ENCODE data around the gene RPS15. TPM values are rescaled to one million over a fixed set of nuclear protein-coding genes. Genes with fewer than 3 reads are reported as not detected.

The RPS15 gene
- total RNA-seq, 1 donor from 2014 or later: 1,175 TPM

DNA sequence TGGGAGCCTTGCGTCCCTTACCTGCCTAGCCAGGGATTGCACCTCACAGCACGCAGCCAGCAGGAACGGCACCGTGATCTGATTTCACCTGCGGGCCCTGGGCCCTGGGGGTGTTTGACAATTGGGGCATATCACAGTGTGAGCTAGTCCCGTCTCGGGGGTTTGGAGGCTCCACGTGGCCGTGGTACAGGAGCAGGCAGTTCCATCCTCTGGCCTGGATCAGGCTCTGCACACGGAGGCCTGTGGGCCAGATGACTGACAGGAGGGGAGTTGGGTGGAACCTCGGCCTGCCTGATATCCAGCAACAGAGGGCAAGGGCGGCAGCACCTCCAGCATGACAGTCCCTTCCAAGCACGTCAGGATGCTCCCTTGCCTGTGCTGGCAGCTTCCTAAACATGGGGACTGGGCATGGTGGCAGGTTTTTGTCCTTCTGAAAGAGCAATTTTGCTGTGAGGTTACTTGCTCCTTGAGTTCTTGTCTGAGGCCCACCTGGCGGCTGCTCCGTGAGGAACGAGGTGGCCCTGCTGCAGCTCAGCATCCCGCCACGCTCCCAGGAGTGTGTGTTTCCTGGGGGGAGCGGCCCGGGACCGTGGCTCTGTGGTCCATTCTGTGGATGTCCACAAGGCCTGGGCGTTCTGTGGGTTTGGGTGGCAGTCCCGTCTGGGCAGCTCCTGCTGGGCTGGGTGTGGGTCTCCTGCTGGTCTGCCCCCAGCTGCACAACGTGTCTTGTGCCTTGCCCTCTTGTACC, 6.3 kb upstream of the RPS15 start:
- H3K27ac Mint-ChIP-seq (ENCODE audit: unreplicated experiment): no peak overlapping the region
- peaks cover 7% of the 10 kb centered on the region for H3K27me3 Mint-ChIP-seq (ENCODE audit: unreplicated experiment)
- TF ChIP-seq CTCF (IDR thresholded peaks at IDR 0.05; ENCODE audit: unreplicated experiment): no peak
- peaks cover 12% of the 10 kb centered on the region for H3K36me3 Mint-ChIP-seq (ENCODE audit: low read depth, unreplicated experiment)
- no peaks in the 10 kb centered on the region for H3K4me1 Mint-ChIP-seq (ENCODE audit: unreplicated experiment)
- DNase-seq (ENCODE audit: low spot score): no peak
- no peaks in the 10 kb centered on the region for H3K9me3 Mint-ChIP-seq (ENCODE audit: unreplicated experiment)
- peak overlapping the region; percentile 76 for H3K4me3 Mint-ChIP-seq (ENCODE audit: unreplicated experiment)

- no peak overlapping the region for H3K4me3 Mint-ChIP-seq (ENCODE audit: unreplicated experiment)
- H3K36me3 Mint-ChIP-seq (ENCODE audit: low read depth, unreplicated experiment): peaks cover 12% of the 10 kb centered on the region
- DNase-seq (ENCODE audit: low spot score): no peak
- no peak for TF ChIP-seq CTCF (IDR thresholded peaks at IDR 0.05; ENCODE audit: unreplicated experiment)
- H3K9me3 Mint-ChIP-seq (ENCODE audit: unreplicated experiment): no peaks in the 10 kb centered on the region
- H3K4me1 Mint-ChIP-seq (ENCODE audit: unreplicated experiment): no peaks in the 10 kb centered on the region
- H3K27me3 Mint-ChIP-seq (ENCODE audit: unreplicated experiment): peaks cover 7% of the 10 kb centered on the region
- H3K27ac Mint-ChIP-seq (ENCODE audit: unreplicated experiment): no peak overlapping the region
Observed at GRCh38 chr19:1432507-1432887, 5.7 kb upstream of the RPS15 start.

GRCh38 chr19:1433119-1434039, 4.8 kb upstream of the RPS15 start:
- Mint-ChIP-seq H3K27me3 (ENCODE audit: unreplicated experiment) (peaks cover 7% of the 10 kb centered on the region), H3K27ac (ENCODE audit: unreplicated experiment) (no peak overlapping the region), H3K36me3 (ENCODE audit: low read depth, unreplicated experiment) (peaks cover 12% of the 10 kb centered on the region), H3K9me3 (ENCODE audit: unreplicated experiment) (no peaks in the 10 kb centered on the region), H3K4me3 (ENCODE audit: unreplicated experiment) (no peak overlapping the region), H3K4me1 (ENCODE audit: unreplicated experiment) (no peaks in the 10 kb centered on the region)
- DNase-seq (ENCODE audit: low spot score): no peak
- TF ChIP-seq CTCF (IDR thresholded peaks at IDR 0.05; ENCODE audit: unreplicated experiment): no peak

- no peaks in the 10 kb centered on the region for H3K4me1 Mint-ChIP-seq (ENCODE audit: unreplicated experiment)
- no peaks in the 10 kb centered on the region for H3K9me3 Mint-ChIP-seq (ENCODE audit: unreplicated experiment)
- peaks cover 7% of the 10 kb centered on the region for H3K27me3 Mint-ChIP-seq (ENCODE audit: unreplicated experiment)
- DNase-seq (ENCODE audit: low spot score): no peak
- H3K4me3 Mint-ChIP-seq (ENCODE audit: unreplicated experiment): no peak overlapping the region
- peaks cover 12% of the 10 kb centered on the region for H3K36me3 Mint-ChIP-seq (ENCODE audit: low read depth, unreplicated experiment)
- H3K27ac Mint-ChIP-seq (ENCODE audit: unreplicated experiment): no peak overlapping the region
- no peak for TF ChIP-seq CTCF (IDR thresholded peaks at IDR 0.05; ENCODE audit: unreplicated experiment)
Observed at GRCh38 chr19:1434040-1434366, 4.2 kb upstream of the RPS15 start.
